H9 (cell line): ENCODE measurements around the gene ALDH1A2. TPM values are rescaled to one million over a fixed set of nuclear protein-coding genes. Genes with fewer than 3 reads are reported as not detected.

Source experiments
- DNase-seq: peaks from one replicate; pipeline ENCODE4 v3.0.0-alpha.2; 2017
- H2AFZ ChIP-seq: one replicate; pipeline ENCODE4 v1.6.1; 2013; ENCODE audit warnings: mild to moderate bottlenecking, low read length, control low read depth, moderate library complexity
- H2AK5ac ChIP-seq: 2 replicates; pipeline ENCODE4 v1.6.1; 2013; ENCODE audit warnings: low read length, control low read depth, mixed read lengths; ENCODE audit not compliant: insufficient read length
- H2BK120ac ChIP-seq: one replicate; pipeline ENCODE4 v1.6.1; 2013; ENCODE audit warnings: low read depth, mild to moderate bottlenecking, low read length, control low read depth, inconsistent platforms; ENCODE audit not compliant: poor library complexity, severe bottlenecking
- H2BK12ac ChIP-seq: 2 replicates; pipeline ENCODE4 v1.6.1; 2013; ENCODE audit warnings: low read length, control low read depth, mixed read lengths, low read depth; ENCODE audit not compliant: insufficient read length
- H2BK15ac ChIP-seq: 2 replicates; pipeline ENCODE4 v1.6.1; 2013; ENCODE audit warnings: low read depth, low read length, control low read depth
- H2BK20ac ChIP-seq: one replicate; pipeline ENCODE4 v1.6.1; 2013; ENCODE audit warnings: low read depth, mild to moderate bottlenecking, low read length, control low read depth, inconsistent platforms; ENCODE audit not compliant: poor library complexity, severe bottlenecking
- H2BK5ac ChIP-seq: 2 replicates; pipeline ENCODE4 v1.6.1; 2013; ENCODE audit warnings: low read length, control low read depth, mixed read lengths; ENCODE audit not compliant: insufficient read length
- H3K14ac ChIP-seq: 2 replicates; pipeline ENCODE4 v1.6.1; 2013; ENCODE audit warnings: low read length, control low read depth; ENCODE audit not compliant: insufficient read depth
- H3K18ac ChIP-seq: 2 replicates; pipeline ENCODE4 v1.6.1; 2013; ENCODE audit warnings: low read depth, mild to moderate bottlenecking, mixed read lengths, low read length, control low read depth; ENCODE audit not compliant: insufficient read length
- H3K23ac ChIP-seq: 2 replicates; pipeline ENCODE4 v1.6.1; 2013; ENCODE audit warnings: low read length, control low read depth, mixed read lengths, low read depth; ENCODE audit not compliant: insufficient read length
- H3K23me2 ChIP-seq: 2 replicates; pipeline ENCODE4 v1.6.1; 2013; ENCODE audit warnings: low read depth, mild to moderate bottlenecking, mixed read lengths, low read length, control low read depth; ENCODE audit not compliant: insufficient read length, poor library complexity, severe bottlenecking
- H3K27ac ChIP-seq: 2 replicates; pipeline ENCODE4 v1.5.1; 2013; ENCODE audit warnings: low read length, control low read depth, mixed read lengths, low read depth; ENCODE audit not compliant: insufficient read length
- H3K27me3 ChIP-seq: 2 replicates; pipeline ENCODE4 v1.6.1; 2013; ENCODE audit warnings: low read length, control low read depth, inconsistent platforms; ENCODE audit not compliant: insufficient read depth
- H3K4ac ChIP-seq: 2 replicates; pipeline ENCODE4 v1.6.1; 2013; ENCODE audit warnings: low read depth, mild to moderate bottlenecking, control low read depth, inconsistent platforms, low read length, moderate library complexity
- H3K4me1 ChIP-seq: 2 replicates; pipeline ENCODE4 v1.6.1; 2013; ENCODE audit warnings: low read length, control low read depth, inconsistent platforms; ENCODE audit not compliant: insufficient read depth
- H3K4me2 ChIP-seq: 2 replicates; pipeline ENCODE4 v1.6.1; 2013; ENCODE audit warnings: low read length, control low read depth, mixed read lengths; ENCODE audit not compliant: insufficient read length, insufficient read depth
- H3K56ac ChIP-seq: 2 replicates; pipeline ENCODE4 v1.6.1; 2013; ENCODE audit warnings: low read depth, mild to moderate bottlenecking, mixed read lengths, low read length, control low read depth; ENCODE audit not compliant: insufficient read length
- H3K79me1 ChIP-seq: 2 replicates; pipeline ENCODE4 v1.6.1; 2013; ENCODE audit warnings: low read depth, mild to moderate bottlenecking, moderate library complexity, low read length, control low read depth, inconsistent platforms; ENCODE audit not compliant: insufficient read depth, poor library complexity, severe bottlenecking
- H3K79me2 ChIP-seq: 2 replicates; pipeline ENCODE4 v1.6.1; 2013; ENCODE audit warnings: low read length, control low read depth, inconsistent platforms; ENCODE audit not compliant: insufficient read depth
- H3K9ac ChIP-seq: 2 replicates; pipeline ENCODE4 v1.6.1; 2013; ENCODE audit warnings: low read length, control low read depth, mixed read lengths; ENCODE audit not compliant: insufficient read length; ENCODE audit errors: extremely low read depth
- H3K9me3 ChIP-seq: one replicate; pipeline ENCODE4 v1.6.1; 2013; ENCODE audit warnings: low read depth, low read length, inconsistent platforms; ENCODE audit not compliant: control insufficient read depth
- H3T11ph ChIP-seq: one replicate; pipeline ENCODE4 v1.6.1; 2013; ENCODE audit warnings: mild to moderate bottlenecking, low read length, control low read depth, inconsistent platforms
- H4K20me1 ChIP-seq: one replicate; pipeline ENCODE4 v1.6.1; 2013; ENCODE audit not compliant: control insufficient read depth, insufficient read length, insufficient read depth
- H4K5ac ChIP-seq: 2 replicates; pipeline ENCODE4 v1.6.1; 2013; ENCODE audit warnings: low read depth, mild to moderate bottlenecking, mixed read lengths, low read length, control low read depth; ENCODE audit not compliant: insufficient read length
- H4K8ac ChIP-seq: replicated peaks from 2 replicates; pipeline ENCODE4 v1.6.1; 2013; ENCODE audit warnings: low read length, control low read depth, mixed read lengths, low read depth; ENCODE audit not compliant: insufficient read length
- H4K91ac ChIP-seq: 2 replicates; pipeline ENCODE4 v1.6.1; 2013; ENCODE audit warnings: low read depth, mild to moderate bottlenecking, moderate library complexity, mixed read lengths, low read length, control low read depth; ENCODE audit not compliant: insufficient read length
- H3K27ac Mint-ChIP-seq, 3 experiments: 2 replicates in 2 of 3; 3 replicates in 1 of 3; pipeline ENCODE4 v1.8.0; 2020 to 2021; ENCODE audit warnings: mixed read lengths in 3 of 3, mild to moderate bottlenecking in 1 of 3, moderate library complexity in 1 of 3
- H3K27me3 Mint-ChIP-seq: 2 replicates; pipeline ENCODE4 v1.8.0; 2021; ENCODE audit warnings: low read depth, mild to moderate bottlenecking, moderate library complexity, mixed read lengths
- H3K36me3 Mint-ChIP-seq, 3 experiments: 2 replicates in 2 of 3; 3 replicates in 1 of 3; pipeline ENCODE4 v1.8.0; 2020 to 2021; ENCODE audit warnings: low read depth in 3 of 3, mixed read lengths in 3 of 3; ENCODE audit not compliant: insufficient read depth in 1 of 3
- H3K4me1 Mint-ChIP-seq, 2 experiments: 2 replicates each; pipeline ENCODE4 v1.8.0; 2020; ENCODE audit warnings: mixed read lengths in 2 of 2
- H3K4me3 Mint-ChIP-seq, 2 experiments: 2 replicates in 1 of 2; 3 replicates in 1 of 2; pipeline ENCODE4 v1.8.0; 2020 to 2021; ENCODE audit warnings: mild to moderate bottlenecking in 2 of 2, mixed read lengths in 2 of 2, moderate library complexity in 1 of 2
- H3K9me3 Mint-ChIP-seq, 2 experiments: 2 replicates in 1 of 2; 3 replicates in 1 of 2; pipeline ENCODE4 v1.8.0; 2020; ENCODE audit warnings: mild to moderate bottlenecking in 2 of 2, mixed read lengths in 2 of 2, moderate library complexity in 1 of 2
- WGBS: extraction: QIAGEN DNeasy Blood & Tissue Kit; methylation state at CpG from one replicate; pipeline ENCODE4 v1.1.7; 2013; ENCODE audit warnings: missing lambda C conversion rate, low lambda C conversion rate, mixed read lengths; ENCODE audit not compliant: insufficient read length; ENCODE audit errors: extremely low coverage; 5-methylcytosine and 5-hydroxymethylcytosine counted together
- total RNA-seq: library from RNA; stranded (reverse); gene quantifications from 2 replicates; pipeline ENCODE4 v1.2.1, GENCODE V29; 2021
- TF ChIP-seq, protein P1 (sequence below): fragments of 200-600 bp; sonication (generic); conservative IDR thresholded peaks from 3 replicates; pipeline ENCODE4 v1.8.0; 2021; ENCODE audit warnings: antibody characterized with exemption, mild to moderate bottlenecking

ALDH1A2 gene
- total RNA-seq, 1 experiment from 2014 or later = 0.72 TPM

DNA sequence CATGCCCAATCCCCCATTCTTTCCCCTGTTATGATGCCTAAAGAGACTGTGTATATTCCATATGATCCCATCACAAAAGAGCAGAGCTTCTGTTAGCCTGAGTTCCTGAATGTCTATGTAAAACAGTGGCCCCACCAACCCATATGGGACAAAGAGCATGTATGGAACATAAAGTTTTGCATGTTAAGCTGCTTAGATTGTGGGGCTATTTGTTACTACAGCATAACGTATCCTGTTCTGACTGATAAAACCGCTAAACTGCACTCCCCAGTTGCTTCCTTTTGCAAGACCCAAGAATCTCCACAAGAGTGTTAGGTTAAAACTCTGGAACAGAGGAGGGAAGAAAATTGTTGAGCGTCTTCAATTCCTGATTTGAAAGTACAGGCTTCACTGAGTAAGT, 154.8 kb downstream of the ALDH1A2 start:
- Histone ChIP-seq H3K4me1 (no peaks in the 10 kb centered on the region), H3K14ac (no peak overlapping the region), H3K56ac (no peak overlapping the region), H3K23me2 (no peaks in the 10 kb centered on the region), H4K91ac (no peak overlapping the region), H3K4ac (no peak overlapping the region), H2BK120ac (no peak overlapping the region), H2BK20ac (no peak overlapping the region), H2BK15ac (no peak overlapping the region), H4K8ac (no peak overlapping the region), H4K20me1 (no peaks in the 10 kb centered on the region), H3K4me2 (no peak overlapping the region), H3K27me3 (no peaks in the 10 kb centered on the region), H3K79me2 (no peaks in the 10 kb centered on the region), H3K9ac (no peak overlapping the region), H2BK12ac (no peak overlapping the region), H3T11ph (no peak overlapping the region), H2BK5ac (no peak overlapping the region), H3K27ac (no peak overlapping the region), H3K9me3 (no peaks in the 10 kb centered on the region), H2AK5ac (no peak overlapping the region), H2AFZ (no peak overlapping the region), H4K5ac (no peak overlapping the region), H3K79me1 (no peaks in the 10 kb centered on the region), H3K23ac (no peak overlapping the region), H3K18ac (no peak overlapping the region)
- no peak overlapping the region for H3K4me3 Mint-ChIP-seq
- peaks cover 6% of the 10 kb centered on the region; the same call in 1 of the 2 replicates for H3K27me3 Mint-ChIP-seq
- whole genome bisulfite sequencing = no CpG with 5 or more reads among the region's 3 CpGs
- H3K4me1 Mint-ChIP-seq = no peaks in the 10 kb centered on the region
- H3K36me3 Mint-ChIP-seq = peaks cover 0 to 9% (median 0%) of the 10 kb centered on the region in 3 experiments; a peak in 2 of 7 replicates
- no peak overlapping the region for H3K27ac Mint-ChIP-seq
- peaks cover 3 to 7% of the 10 kb centered on the region in 2 experiments; a peak in 2 of 5 replicates for H3K9me3 Mint-ChIP-seq
- TF ChIP-seq, protein P1, sequence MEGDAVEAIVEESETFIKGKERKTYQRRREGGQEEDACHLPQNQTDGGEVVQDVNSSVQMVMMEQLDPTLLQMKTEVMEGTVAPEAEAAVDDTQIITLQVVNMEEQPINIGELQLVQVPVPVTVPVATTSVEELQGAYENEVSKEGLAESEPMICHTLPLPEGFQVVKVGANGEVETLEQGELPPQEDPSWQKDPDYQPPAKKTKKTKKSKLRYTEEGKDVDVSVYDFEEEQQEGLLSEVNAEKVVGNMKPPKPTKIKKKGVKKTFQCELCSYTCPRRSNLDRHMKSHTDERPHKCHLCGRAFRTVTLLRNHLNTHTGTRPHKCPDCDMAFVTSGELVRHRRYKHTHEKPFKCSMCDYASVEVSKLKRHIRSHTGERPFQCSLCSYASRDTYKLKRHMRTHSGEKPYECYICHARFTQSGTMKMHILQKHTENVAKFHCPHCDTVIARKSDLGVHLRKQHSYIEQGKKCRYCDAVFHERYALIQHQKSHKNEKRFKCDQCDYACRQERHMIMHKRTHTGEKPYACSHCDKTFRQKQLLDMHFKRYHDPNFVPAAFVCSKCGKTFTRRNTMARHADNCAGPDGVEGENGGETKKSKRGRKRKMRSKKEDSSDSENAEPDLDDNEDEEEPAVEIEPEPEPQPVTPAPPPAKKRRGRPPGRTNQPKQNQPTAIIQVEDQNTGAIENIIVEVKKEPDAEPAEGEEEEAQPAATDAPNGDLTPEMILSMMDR = no peak
- DNase-seq = no peak
